HAP-1 (cell line): ENCODE data around the gene ADAMTS1.

ENCODE experiments used
- DNase-seq, 2 experiments: peaks; one replicate each; pipeline ENCODE4 v3.0.0-alpha.2; 2016 to 2020; ENCODE audit warnings: low spot score in 2 of 2
- H3K27me3 ChIP-seq: fragments of 250-450 bp; sonication (Bioruptor Pico); 2 replicates; pipeline ENCODE4 v1.5.1; 2020; ENCODE audit warnings: low read depth, mild to moderate bottlenecking, moderate library complexity
- H3K36me3 ChIP-seq: fragments of 250-450 bp; sonication (Bioruptor Pico); replicated peaks from 2 replicates; pipeline ENCODE4 v1.5.1; 2020; ENCODE audit warnings: mild to moderate bottlenecking
- H3K4me1 ChIP-seq: fragments of 250-450 bp; sonication (Bioruptor Pico); 2 replicates; pipeline ENCODE4 v1.5.1; 2020; ENCODE audit warnings: mild to moderate bottlenecking
- H3K4me3 ChIP-seq: fragments of 250-450 bp; sonication (Bioruptor Pico); 2 replicates; pipeline ENCODE4 v1.5.1; 2020; ENCODE audit warnings: mild to moderate bottlenecking, moderate library complexity
- H3K9me3 ChIP-seq: fragments of 250-450 bp; sonication (Bioruptor Pico); 2 replicates; pipeline ENCODE4 v1.5.1; 2020; ENCODE audit warnings: mild to moderate bottlenecking, moderate library complexity
- in situ Hi-C: fragments of 300-500 bp; cut with MboI; formaldehyde crosslinking; loops from 3 replicates; pipeline ENCODE4 v1.14.3; 2020; ENCODE audit warnings: low sequenced_read_pairs, inconsistent platforms, mixed read lengths

The ADAMTS1 gene

GRCh38 chr21:26851109-26851944, 6.1 kb upstream of the ADAMTS1 start:
- Histone ChIP-seq H3K4me3 (no peak overlapping the region), H3K4me1 (peaks cover 4% of the 10 kb centered on the region; the same call in 1 of the 2 replicates), H3K36me3 (no peaks in the 10 kb centered on the region), H3K9me3 (no peaks in the 10 kb centered on the region), H3K27me3 (peaks cover 19% of the 10 kb centered on the region)
- in situ Hi-C loops = loop anchor here (25.0 kb wide), 2 partner anchors 336 to 711 kb away; no protein-coding TSS in a partner anchor
- DNase-seq = no peak

- H3K9me3 ChIP-seq = no peaks in the 10 kb centered on the region
- H3K27me3 ChIP-seq = peaks cover 23% of the 10 kb centered on the region
- H3K4me1 ChIP-seq = peaks cover 7% of the 10 kb centered on the region; the same call in 1 of the 2 replicates
- in situ Hi-C loops = loop anchor here (25.0 kb wide), 2 partner anchors 337 to 712 kb away; no protein-coding TSS in a partner anchor
- H3K36me3 ChIP-seq = no peaks in the 10 kb centered on the region
- peak in 1 of 2 experiments; percentile 70 for DNase-seq
- no peak overlapping the region for H3K4me3 ChIP-seq
These were observed 5.0 kb upstream of the ADAMTS1 start for GRCh38 chr21:26850116-26850643.

GRCh38 chr21:26849428-26850115, 4.4 kb upstream of the ADAMTS1 start:
- peak; percentile 49 to 55 for DNase-seq
- H3K4me1 ChIP-seq = peaks cover 7% of the 10 kb centered on the region; the same call in 1 of the 2 replicates
- no peaks in the 10 kb centered on the region for H3K9me3 ChIP-seq
- H3K4me3 ChIP-seq = no peak overlapping the region
- in situ Hi-C loops = loop anchor here (5.0 to 25.0 kb wide), 4 partner anchors 338 to 1898 kb away; no protein-coding TSS in a partner anchor
- H3K27me3 ChIP-seq = peaks cover 23% of the 10 kb centered on the region
- H3K36me3 ChIP-seq = no peaks in the 10 kb centered on the region

GRCh38 chr21:26847921-26848320, 2.7 kb upstream of the ADAMTS1 start:
- Histone ChIP-seq H3K36me3 (no peaks in the 10 kb centered on the region), H3K4me1 (peaks cover 7% of the 10 kb centered on the region; the same call in 1 of the 2 replicates), H3K4me3 (no peak overlapping the region), H3K9me3 (no peaks in the 10 kb centered on the region), H3K27me3 (peaks cover 23% of the 10 kb centered on the region)
- DNase-seq = no peak
- in situ Hi-C loops = loop anchor here (5.0 kb wide), 2 partner anchors 854 to 1899 kb away; no protein-coding TSS in a partner anchor

GRCh38 chr21:26847002-26847401, 1.8 kb upstream of the ADAMTS1 start:
- no peak for DNase-seq
- no peak overlapping the region for H3K4me3 ChIP-seq
- peaks cover 10% of the 10 kb centered on the region for H3K4me1 ChIP-seq
- in situ Hi-C loops = loop anchor here (5.0 kb wide), 2 partner anchors 855 to 1900 kb away; no protein-coding TSS in a partner anchor
- H3K36me3 ChIP-seq = peaks cover 2% of the 10 kb centered on the region
- H3K9me3 ChIP-seq = no peaks in the 10 kb centered on the region
- H3K27me3 ChIP-seq = peaks cover 23% of the 10 kb centered on the region

GRCh38 chr21:26846036-26846931, 1.1 kb upstream of the ADAMTS1 start:
- in situ Hi-C loops = loop anchor here (5.0 kb wide), 2 partner anchors 856 to 1901 kb away; no protein-coding TSS in a partner anchor
- peak; percentile 39 to 75 for DNase-seq
- H3K9me3 ChIP-seq = no peaks in the 10 kb centered on the region
- peak overlapping the region; percentile 51 for H3K4me3 ChIP-seq
- peaks cover 8% of the 10 kb centered on the region for H3K36me3 ChIP-seq
- peaks cover 23% of the 10 kb centered on the region for H3K27me3 ChIP-seq
- H3K4me1 ChIP-seq = peaks cover 11% of the 10 kb centered on the region

GRCh38 chr21:26845759-26846035, 488 bp upstream of the ADAMTS1 start:
- Histone ChIP-seq H3K9me3 (no peaks in the 10 kb centered on the region), H3K4me3 (peak overlapping the region; percentile 51), H3K36me3 (peaks cover 14% of the 10 kb centered on the region), H3K4me1 (peaks cover 11% of the 10 kb centered on the region), H3K27me3 (peaks cover 23% of the 10 kb centered on the region)
- DNase-seq = no peak
- in situ Hi-C loops = loop anchor here (5.0 kb wide), 2 partner anchors 857 to 1902 kb away; no protein-coding TSS in a partner anchor

- peaks cover 26% of the 10 kb centered on the region for H3K36me3 ChIP-seq
- in situ Hi-C loops = loop anchor here (5.0 kb wide), 2 partner anchors 858 to 1903 kb away; no protein-coding TSS in a partner anchor
- H3K4me1 ChIP-seq = peaks cover 11% of the 10 kb centered on the region
- no peaks in the 10 kb centered on the region for H3K9me3 ChIP-seq
- DNase-seq = peak; percentile 19 to 65
- H3K27me3 ChIP-seq = peaks cover 23% of the 10 kb centered on the region
- H3K4me3 ChIP-seq = peak overlapping the region; percentile 51
These were observed 747 bp downstream of the ADAMTS1 start for GRCh38 chr21:26844258-26845065.

- in situ Hi-C loops = no loop called here
- no peaks in the 10 kb centered on the region for H3K9me3 ChIP-seq
These were observed 1.3 kb downstream of the ADAMTS1 start for GRCh38 chr21:26843933-26844257.

GRCh38 chr21:26842974-26843932, 2.0 kb downstream of the ADAMTS1 start:
- Histone ChIP-seq H3K36me3 (peaks cover 37% of the 10 kb centered on the region), H3K4me1 (peaks cover 11% of the 10 kb centered on the region), H3K4me3 (peak overlapping the region; percentile 51), H3K9me3 (no peaks in the 10 kb centered on the region), H3K27me3 (peaks cover 20% of the 10 kb centered on the region)
- peak; percentile 88 to 89 for DNase-seq
- in situ Hi-C loops = no loop called here

More at GRCh38 chr21:26843933-26844257, 1.3 kb downstream of the ADAMTS1 start:
- peaks cover 11% of the 10 kb centered on the region for H3K4me1 ChIP-seq
- peak overlapping the region; percentile 51 for H3K4me3 ChIP-seq
- H3K27me3 ChIP-seq = peaks cover 21% of the 10 kb centered on the region
- H3K36me3 ChIP-seq = peaks cover 31% of the 10 kb centered on the region
- DNase-seq = peak; percentile 40

- peaks cover 11% of the 10 kb centered on the region for H3K4me1 ChIP-seq
- peaks cover 13% of the 10 kb centered on the region for H3K27me3 ChIP-seq
- H3K9me3 ChIP-seq = no peaks in the 10 kb centered on the region
- H3K36me3 ChIP-seq = peaks cover 46% of the 10 kb centered on the region
- no peak overlapping the region for H3K4me3 ChIP-seq
- no peak for DNase-seq
- in situ Hi-C loops = no loop called here
These were observed 2.9 kb downstream of the ADAMTS1 start for GRCh38 chr21:26842300-26842699.
